Measurements from ENCODE around the gene SIRPA. TPM values are rescaled to one million over a fixed set of nuclear protein-coding genes. Genes with fewer than 3 reads are reported as not detected.

SIRPA gene
- 40.7 TPM for polyA plus RNA-seq (2013, experiment 1 of 2)
- polyA plus RNA-seq (2013, experiment 2 of 2) = 40.6 TPM

GRCh38 chr20:1894951-1895673, at the start of gene SIRPA:
Gene SIRPA, plus strand, starts transcription at chr20:1895407. Its CDS starts 41 bp downstream, at chr20:1895448.
- Histone ChIP-seq H3K9me3 (ENCODE audit: control insufficient read depth, low read length) (no peaks in the 10 kb centered on the region), H3K4me1 (ENCODE audit: control insufficient read depth, insufficient read depth, low read depth, low read length) (peaks cover 41% of the 10 kb centered on the region), H3K27me3 (ENCODE audit: control insufficient read depth in 1 of 2, insufficient read depth in 1 of 2, low read length in 2 of 2) (no peaks in the 10 kb centered on the region), H3K23ac (ENCODE audit: low read length in 2 of 2) (peak within 1 kb of the TSS in 1 of 2 experiments; percentile 5), H3K27ac (ENCODE audit: low read length, poor library complexity, severe bottlenecking) (peak within 1 kb of the TSS; percentile 95), H3K36me3 (ENCODE audit: control insufficient read depth in 1 of 2, insufficient read depth in 2 of 2, low read depth in 1 of 2, low read length in 2 of 2) (peaks cover 4 to 26% of the 10 kb centered on the region in 2 experiments), H3K4me2 (ENCODE audit: low read length, poor library complexity, severe bottlenecking) (peak within 1 kb of the TSS; percentile 82), H2BK12ac (ENCODE audit: low read length in 2 of 2) (peak within 1 kb of the TSS; percentile 11 to 79), H3K4ac (ENCODE audit: low read depth in 1 of 2, low read length in 2 of 2) (peak within 1 kb of the TSS in 1 of 2 experiments; percentile 77), H4K8ac (ENCODE audit: low read length) (peak within 1 kb of the TSS; percentile 73), H3K4me3 (ENCODE audit: insufficient read depth in 1 of 2, low read depth in 1 of 2, low read length in 2 of 2) (peak within 1 kb of the TSS; percentile 86 to 96), H3K79me1 (replicated peaks; ENCODE audit: low read length, poor library complexity, severe bottlenecking) (peaks cover 21% of the 10 kb centered on the region), H2BK5ac (ENCODE audit: low read depth, low read length, poor library complexity, severe bottlenecking) (peak within 1 kb of the TSS; percentile 82), H3K9ac (ENCODE audit: low read length) (peak within 1 kb of the TSS; percentile 92), H2AK5ac (ENCODE audit: low read length, severe bottlenecking) (no peak within 1 kb of the TSS), H3K14ac (ENCODE audit: low read length in 2 of 2) (peak within 1 kb of the TSS in 1 of 2 experiments; percentile 3), H2BK15ac (ENCODE audit: low read depth, poor library complexity, severe bottlenecking) (peak within 1 kb of the TSS; percentile 56), H2BK120ac (ENCODE audit: low read depth, low read length) (peak within 1 kb of the TSS; percentile 84), H4K91ac (ENCODE audit: low read length) (peak within 1 kb of the TSS; percentile 76), H3K18ac (ENCODE audit: low read depth in 1 of 2, low read length in 2 of 2) (peak within 1 kb of the TSS; percentile 81 to 86), H2AFZ (ENCODE audit: low read depth, low read length) (peak within 1 kb of the TSS; percentile 47)
- peak; percentile 80 for DNase-seq
- WGBS = 1% methylated on average over 43 of the region's 74 CpGs

DNA sequence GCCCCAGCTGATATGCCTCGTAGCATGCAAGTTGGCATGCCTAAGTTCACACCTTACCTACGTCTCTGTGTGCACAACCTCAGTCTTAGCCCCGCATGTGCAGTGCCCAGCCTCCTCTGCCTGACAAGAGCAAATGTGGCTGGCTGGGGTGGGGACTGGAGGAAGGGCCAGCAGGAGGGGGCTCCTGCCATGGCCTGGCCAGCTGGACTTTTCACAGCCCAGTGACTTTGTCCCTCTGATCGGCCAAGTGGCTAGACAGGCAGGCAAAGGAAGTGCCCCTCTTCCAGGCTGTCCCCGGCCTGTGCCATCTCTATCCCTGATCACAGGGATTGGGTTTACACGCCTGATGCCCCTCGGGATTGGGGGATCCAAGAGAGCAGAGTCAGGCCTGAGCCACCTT, 49.5 kb upstream of the SIRPA start:
- Histone ChIP-seq H3K79me1 (replicated peaks; ENCODE audit: low read length, poor library complexity, severe bottlenecking) (no peaks in the 10 kb centered on the region), H2BK15ac (ENCODE audit: low read depth, poor library complexity, severe bottlenecking) (no peak overlapping the region), H3K9me3 (ENCODE audit: control insufficient read depth, low read length) (no peaks in the 10 kb centered on the region), H3K27ac (ENCODE audit: low read length, poor library complexity, severe bottlenecking) (no peak overlapping the region), H3K4me1 (ENCODE audit: control insufficient read depth, insufficient read depth, low read depth, low read length) (no peaks in the 10 kb centered on the region), H4K8ac (ENCODE audit: low read length) (peak overlapping the region; percentile 10), H2BK5ac (ENCODE audit: low read depth, low read length, poor library complexity, severe bottlenecking) (no peak overlapping the region), H3K27me3 (ENCODE audit: control insufficient read depth in 1 of 2, insufficient read depth in 1 of 2, low read length in 2 of 2) (peaks cover 6 to 29% of the 10 kb centered on the region in 2 experiments), H3K9ac (ENCODE audit: low read length) (no peak overlapping the region), H2BK120ac (ENCODE audit: low read depth, low read length) (peak overlapping the region; percentile 80), H3K14ac (ENCODE audit: low read length in 2 of 2) (peak overlapping the region in 1 of 2 experiments; percentile 57), H3K4me2 (ENCODE audit: low read length, poor library complexity, severe bottlenecking) (no peak overlapping the region), H3K4ac (ENCODE audit: low read depth in 1 of 2, low read length in 2 of 2) (peak overlapping the region; percentile 76 to 91), H3K36me3 (ENCODE audit: control insufficient read depth in 1 of 2, insufficient read depth in 2 of 2, low read depth in 1 of 2, low read length in 2 of 2) (no peaks in the 10 kb centered on the region), H2AFZ (ENCODE audit: low read depth, low read length) (no peak overlapping the region), H3K18ac (ENCODE audit: low read depth in 1 of 2, low read length in 2 of 2) (peak overlapping the region; percentile 75 to 84), H2BK12ac (ENCODE audit: low read length in 2 of 2) (peak overlapping the region; percentile 97 to 98), H4K91ac (ENCODE audit: low read length) (peak overlapping the region; percentile 93), H3K4me3 (ENCODE audit: insufficient read depth in 1 of 2, low read depth in 1 of 2, low read length in 2 of 2) (no peak overlapping the region), H2AK5ac (ENCODE audit: low read length, severe bottlenecking) (no peak overlapping the region), H3K23ac (ENCODE audit: low read length in 2 of 2) (no peak overlapping the region)
- no peak for DNase-seq
- 88% methylated on average over 7 of the region's 7 CpGs for WGBS

DNA sequence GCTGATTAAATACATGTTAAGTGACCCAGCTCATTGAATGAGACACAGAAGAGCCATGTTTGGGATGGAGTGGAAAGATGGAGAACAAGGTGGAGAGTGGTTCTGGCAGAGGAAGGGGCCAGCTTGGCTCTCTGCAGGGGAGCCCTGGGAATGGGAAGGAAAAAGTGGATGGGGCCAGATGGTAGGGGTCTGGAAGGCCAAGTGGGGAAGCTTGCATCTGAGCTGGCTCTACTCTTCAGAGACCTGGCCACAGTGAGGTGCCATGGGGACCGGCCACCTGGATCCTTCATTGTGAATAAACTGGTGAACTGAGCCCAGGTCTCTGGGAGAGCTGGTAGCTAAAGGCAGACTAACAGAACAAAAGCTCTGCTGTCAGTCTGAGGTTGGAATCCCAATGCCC, 48.9 kb upstream of the SIRPA start:
- no peak overlapping the region for H2AK5ac ChIP-seq (ENCODE audit: low read length, severe bottlenecking)
- peak overlapping the region; percentile 28 for H4K91ac ChIP-seq (ENCODE audit: low read length)
- no peaks in the 10 kb centered on the region for H3K36me3 ChIP-seq (ENCODE audit: control insufficient read depth in 1 of 2, insufficient read depth in 2 of 2, low read depth in 1 of 2, low read length in 2 of 2)
- no peaks in the 10 kb centered on the region for H3K4me1 ChIP-seq (ENCODE audit: control insufficient read depth, insufficient read depth, low read depth, low read length)
- H2BK15ac ChIP-seq (ENCODE audit: low read depth, poor library complexity, severe bottlenecking) = no peak overlapping the region
- no peak overlapping the region for H3K4me3 ChIP-seq (ENCODE audit: insufficient read depth in 1 of 2, low read depth in 1 of 2, low read length in 2 of 2)
- peak overlapping the region; percentile 11 to 59 for H3K18ac ChIP-seq (ENCODE audit: low read depth in 1 of 2, low read length in 2 of 2)
- H3K9ac ChIP-seq (ENCODE audit: low read length) = no peak overlapping the region
- peak overlapping the region; percentile 37 to 76 for H3K4ac ChIP-seq (ENCODE audit: low read depth in 1 of 2, low read length in 2 of 2)
- H3K27ac ChIP-seq (ENCODE audit: low read length, poor library complexity, severe bottlenecking) = no peak overlapping the region
- H2BK120ac ChIP-seq (ENCODE audit: low read depth, low read length) = peak overlapping the region; percentile 39
- no peaks in the 10 kb centered on the region for H3K79me1 ChIP-seq (replicated peaks; ENCODE audit: low read length, poor library complexity, severe bottlenecking)
- H2BK5ac ChIP-seq (ENCODE audit: low read depth, low read length, poor library complexity, severe bottlenecking) = no peak overlapping the region
- DNase-seq = no peak
- H2AFZ ChIP-seq (ENCODE audit: low read depth, low read length) = no peak overlapping the region
- H3K27me3 ChIP-seq (ENCODE audit: control insufficient read depth in 1 of 2, insufficient read depth in 1 of 2, low read length in 2 of 2) = peaks cover 10 to 29% of the 10 kb centered on the region in 2 experiments
- no peak overlapping the region for H3K4me2 ChIP-seq (ENCODE audit: low read length, poor library complexity, severe bottlenecking)
- H2BK12ac ChIP-seq (ENCODE audit: low read length in 2 of 2) = peak overlapping the region; percentile 81 to 97
- 92% methylated on average over 1 of the region's 1 CpG for WGBS
- no peak overlapping the region for H4K8ac ChIP-seq (ENCODE audit: low read length)
- H3K14ac ChIP-seq (ENCODE audit: low read length in 2 of 2) = no peak overlapping the region
- H3K23ac ChIP-seq (ENCODE audit: low read length in 2 of 2) = no peak overlapping the region
- H3K9me3 ChIP-seq (ENCODE audit: control insufficient read depth, low read length) = no peaks in the 10 kb centered on the region

DNA sequence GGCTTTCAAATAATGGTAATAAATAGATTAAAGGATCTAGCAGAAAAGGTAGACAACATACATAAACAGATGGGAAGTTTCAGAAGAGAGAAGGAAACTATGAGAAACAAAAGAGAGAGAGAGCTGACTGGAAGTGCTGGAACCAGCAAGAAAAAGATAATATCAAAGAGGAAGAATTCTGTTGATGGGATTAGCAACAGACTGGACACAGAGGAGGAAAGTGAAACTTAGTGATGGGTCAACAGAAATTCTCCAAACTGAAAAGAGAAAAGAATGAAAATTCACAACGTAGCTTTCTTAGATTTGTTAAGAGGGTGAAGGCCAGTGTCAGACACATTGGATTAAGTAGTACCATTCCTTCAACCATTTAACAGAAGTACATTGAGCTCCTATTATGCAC, 48.3 kb upstream of the SIRPA start:
- Histone ChIP-seq H2AK5ac (ENCODE audit: low read length, severe bottlenecking) (no peak overlapping the region), H3K4me3 (ENCODE audit: insufficient read depth in 1 of 2, low read depth in 1 of 2, low read length in 2 of 2) (no peak overlapping the region), H3K27me3 (ENCODE audit: control insufficient read depth in 1 of 2, insufficient read depth in 1 of 2, low read length in 2 of 2) (peaks cover 15 to 29% of the 10 kb centered on the region in 2 experiments), H3K4me2 (ENCODE audit: low read length, poor library complexity, severe bottlenecking) (no peak overlapping the region), H3K18ac (ENCODE audit: low read depth in 1 of 2, low read length in 2 of 2) (no peak overlapping the region), H3K4ac (ENCODE audit: low read depth in 1 of 2, low read length in 2 of 2) (no peak overlapping the region), H2BK12ac (ENCODE audit: low read length in 2 of 2) (no peak overlapping the region), H3K14ac (ENCODE audit: low read length in 2 of 2) (no peak overlapping the region), H4K8ac (ENCODE audit: low read length) (no peak overlapping the region), H3K36me3 (ENCODE audit: control insufficient read depth in 1 of 2, insufficient read depth in 2 of 2, low read depth in 1 of 2, low read length in 2 of 2) (no peaks in the 10 kb centered on the region), H2BK15ac (ENCODE audit: low read depth, poor library complexity, severe bottlenecking) (no peak overlapping the region), H3K79me1 (replicated peaks; ENCODE audit: low read length, poor library complexity, severe bottlenecking) (no peaks in the 10 kb centered on the region), H2AFZ (ENCODE audit: low read depth, low read length) (no peak overlapping the region), H4K91ac (ENCODE audit: low read length) (no peak overlapping the region), H3K9me3 (ENCODE audit: control insufficient read depth, low read length) (no peaks in the 10 kb centered on the region), H2BK120ac (ENCODE audit: low read depth, low read length) (no peak overlapping the region), H3K27ac (ENCODE audit: low read length, poor library complexity, severe bottlenecking) (no peak overlapping the region), H2BK5ac (ENCODE audit: low read depth, low read length, poor library complexity, severe bottlenecking) (no peak overlapping the region), H3K9ac (ENCODE audit: low read length) (no peak overlapping the region), H3K23ac (ENCODE audit: low read length in 2 of 2) (no peak overlapping the region), H3K4me1 (ENCODE audit: control insufficient read depth, insufficient read depth, low read depth, low read length) (no peaks in the 10 kb centered on the region)
- no peak for DNase-seq
- 80% methylated on average over 1 of the region's 1 CpG for WGBS
